ENCODE measurements around the gene MARCHF3.

GRCh38 chr5:126899476-126899875 lies 130.9 kb downstream of the MARCHF3 start:
- TF ChIP-seq CTCF (IDR thresholded peaks at IDR 0.05): no peak
- no peak for TF ChIP-seq POLR2A (IDR thresholded peaks at IDR 0.05)
